ENCODE data around the gene RBM23. TPM values are rescaled to one million over a fixed set of nuclear protein-coding genes. Genes with fewer than 3 reads are reported as not detected.

The RBM23 gene
- polyA plus RNA-seq, 1 donor (not counting 4 experiments of a cell fraction or from before 2014, with no cell fraction given) = 50.8 TPM

- no peak overlapping the region for H3K4me2 ChIP-seq (ENCODE audit: control insufficient read depth, extremely low read depth, insufficient read depth, low read depth, low read length)
- H3K36me3 ChIP-seq (ENCODE audit: control insufficient read depth in 2 of 2, extremely low read depth in 1 of 2, insufficient read depth in 2 of 2, low read length in 2 of 2) = peaks cover 25 to 42% of the 10 kb centered on the region in 2 experiments
- no peaks in the 10 kb centered on the region for H3K79me2 ChIP-seq (ENCODE audit: control insufficient read depth, insufficient read depth, low read length)
- no peaks in the 10 kb centered on the region for H3K4me1 ChIP-seq (ENCODE audit: control insufficient read depth, extremely low read depth, insufficient read depth, low read length)
- no peak overlapping the region for H3K27ac ChIP-seq (ENCODE audit: control insufficient read depth, insufficient read depth, low read length)
- dilution Hi-C loops (cut with MboI; ENCODE audit: extremely low pct_ligation_motif_present, low sequenced_read_pairs) = no loop called here
- H3K9me1 ChIP-seq (ENCODE audit: control insufficient read depth, extremely low read depth, insufficient read depth, low read length) = no peaks in the 10 kb centered on the region
- no peaks in the 10 kb centered on the region for H3K9me3 ChIP-seq (ENCODE audit: control insufficient read depth, low read depth, low read length)
- DNase-seq (ENCODE audit: low read depth, low spot score) (no peak), FAIRE-seq (no peak)
- TF ChIP-seq EZH2 (IDR thresholded peaks at IDR 0.05; ENCODE audit: low read length) = no peak
- TF ChIP-seq CTCF (optimal IDR thresholded peaks at IDR 0.05 in 1 of 3, IDR thresholded peaks at IDR 0.05 in 1 of 3, conservative IDR thresholded peaks at IDR 0.05 in 1 of 3; ENCODE audit: extremely low read depth in 1 of 3, insufficient read depth in 2 of 3, low read length in 3 of 3) = no peak
- no peak overlapping the region for H2AFZ ChIP-seq (ENCODE audit: control insufficient read depth, low read length)
- no peaks in the 10 kb centered on the region for H4K20me1 ChIP-seq (ENCODE audit: control insufficient read depth, extremely low read depth, insufficient read depth, low read length)
- H3K27me3 ChIP-seq (ENCODE audit: control insufficient read depth, extremely low read depth, insufficient read depth, low read length) = no peaks in the 10 kb centered on the region
- H3K9ac ChIP-seq (ENCODE audit: control insufficient read depth, extremely low read depth, insufficient read depth, low read length) = no peak overlapping the region
- no peak overlapping the region for H3K4me3 ChIP-seq (ENCODE audit: control insufficient read depth in 2 of 3, extremely low read depth in 1 of 3, insufficient read depth in 2 of 3, low read depth in 1 of 3, low read length in 3 of 3)
Measured at GRCh38 chr14:22906073-22906472, 12.9 kb downstream of the RBM23 start.

DNA sequence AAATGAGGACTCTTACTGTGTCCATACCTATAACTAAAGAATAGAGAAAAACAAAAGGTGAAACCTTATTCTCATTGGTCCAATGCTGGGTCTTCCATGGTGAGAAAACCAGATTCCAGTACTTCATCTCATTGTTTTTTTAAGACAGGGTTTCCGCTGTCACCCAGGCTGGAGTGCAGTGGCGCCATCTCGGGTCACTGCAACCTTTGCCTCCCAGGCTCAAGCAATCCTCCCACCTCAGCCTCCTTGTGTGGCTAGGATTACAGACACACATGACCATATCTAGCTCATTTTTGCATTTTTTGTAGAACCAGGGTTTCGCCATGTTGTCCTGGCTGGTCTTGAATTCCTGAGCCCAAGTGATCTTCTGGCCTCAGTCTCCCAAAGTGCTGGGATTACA is 13.3 kb downstream of the RBM23 start:
- DNase-seq (ENCODE audit: low read depth, low spot score) = no peak
- dilution Hi-C loops (cut with MboI; ENCODE audit: extremely low pct_ligation_motif_present, low sequenced_read_pairs) = no loop called here
- Histone ChIP-seq H3K9me3 (ENCODE audit: control insufficient read depth, low read depth, low read length) (no peaks in the 10 kb centered on the region), H3K4me1 (ENCODE audit: control insufficient read depth, extremely low read depth, insufficient read depth, low read length) (no peaks in the 10 kb centered on the region), H2AFZ (ENCODE audit: control insufficient read depth, low read length) (no peak overlapping the region), H3K27me3 (ENCODE audit: control insufficient read depth, extremely low read depth, insufficient read depth, low read length) (no peaks in the 10 kb centered on the region), H3K79me2 (ENCODE audit: control insufficient read depth, insufficient read depth, low read length) (no peaks in the 10 kb centered on the region), H3K4me2 (ENCODE audit: control insufficient read depth, extremely low read depth, insufficient read depth, low read depth, low read length) (no peak overlapping the region), H3K9me1 (ENCODE audit: control insufficient read depth, extremely low read depth, insufficient read depth, low read length) (no peaks in the 10 kb centered on the region), H3K9ac (ENCODE audit: control insufficient read depth, extremely low read depth, insufficient read depth, low read length) (no peak overlapping the region), H4K20me1 (ENCODE audit: control insufficient read depth, extremely low read depth, insufficient read depth, low read length) (no peaks in the 10 kb centered on the region), H3K36me3 (ENCODE audit: control insufficient read depth in 2 of 2, extremely low read depth in 1 of 2, insufficient read depth in 2 of 2, low read length in 2 of 2) (peaks cover 29 to 46% of the 10 kb centered on the region in 2 experiments), H3K4me3 (ENCODE audit: control insufficient read depth in 2 of 3, extremely low read depth in 1 of 3, insufficient read depth in 2 of 3, low read depth in 1 of 3, low read length in 3 of 3) (no peak overlapping the region), H3K27ac (ENCODE audit: control insufficient read depth, insufficient read depth, low read length) (no peak overlapping the region)
- TF ChIP-seq CTCF (optimal IDR thresholded peaks at IDR 0.05 in 1 of 3, IDR thresholded peaks at IDR 0.05 in 1 of 3, conservative IDR thresholded peaks at IDR 0.05 in 1 of 3; ENCODE audit: extremely low read depth in 1 of 3, insufficient read depth in 2 of 3, low read length in 3 of 3) (no peak), EZH2 (IDR thresholded peaks at IDR 0.05; ENCODE audit: low read length) (no peak)
- no peak for FAIRE-seq
